HepG2 (cell line): Measurements from ENCODE around the gene CLEC7A. TPM values are rescaled to one million over a fixed set of nuclear protein-coding genes. Genes with fewer than 3 reads are reported as not detected.

ENCODE experiments used
- ATAC-seq: fragments of 200-7000 bp; cut with Tn5 transposase; 3 replicates; pipeline ENCODE4 v1.9.1; 2020; ENCODE audit warnings: mild to moderate bottlenecking, moderate library complexity
- BruUV-seq: library from RNA; stranded (reverse); fragments of 400-500 nt; replicated peaks from 2 replicates; lab custom pipeline; 2021; lab: Mats Ljungman, UMichigan
- CTCF ChIA-PET: fragments of 300-600 bp; formaldehyde crosslinking; extraction: SDS; loops from one replicate; lab custom pipeline; 2021; ENCODE audit warnings: low total read pairs, inconsistent platforms, low intra/inter-chr PET ratio; lab: Yijun Ruan, JAX
- POLR2A ChIA-PET: fragments of 350-600 bp; sonication (Branson Sonifier 250); formaldehyde crosslinking; loops from one replicate; lab custom pipeline; 2020; ENCODE audit warnings: antibody characterized with exemption, inconsistent platforms; lab: Yijun Ruan, JAX
- DNase-seq: peaks from one replicate; pipeline ENCODE4 v3.0.0-alpha.2; 2015; ENCODE audit warnings: low spot score
- FAIRE-seq: peaks from 3 replicates; lab custom pipeline; 2011; peaks lifted over from hg19 to GRCh38; lab: Jason Lieb, UNC
- H2AFZ ChIP-seq: one replicate; pipeline ENCODE4 v1.6.1; 2011; ENCODE audit warnings: low read length, inconsistent platforms
- H3K27ac ChIP-seq: fragments of 300-600 bp; 3 replicates; pipeline ENCODE4 v1.8.0; 2011; ENCODE audit warnings: mixed run types, mild to moderate bottlenecking, mixed read lengths, low read length, inconsistent platforms; ENCODE audit not compliant: insufficient read depth; ENCODE audit errors: extremely low read length
- H3K27me3 ChIP-seq, 2 experiments: fragments of 200-600 bp in 1 of 2; 2 replicates in 1 of 2; 3 replicates in 1 of 2; pipeline versions ENCODE4 v1.6.0 to v1.8.0; 2011; ENCODE audit warnings: low read length in 2 of 2, mild to moderate bottlenecking in 2 of 2, moderate library complexity in 2 of 2, inconsistent platforms in 1 of 2; ENCODE audit not compliant: insufficient read depth in 2 of 2, control insufficient read depth in 1 of 2
- H3K36me3 ChIP-seq, 2 experiments: fragments of 200-600 bp in 1 of 2; replicated peaks in 1 of 2; 2 replicates in 1 of 2; 3 replicates in 1 of 2; pipeline versions ENCODE4 v1.5.1 to v1.8.0; 2011; ENCODE audit warnings: low read length in 2 of 2, inconsistent platforms in 1 of 2; ENCODE audit not compliant: insufficient read depth in 2 of 2, control insufficient read depth in 1 of 2
- H3K4me1 ChIP-seq: 2 replicates; pipeline ENCODE4 v1.5.1; 2012; ENCODE audit warnings: low read length, inconsistent platforms; ENCODE audit not compliant: insufficient read depth
- H3K4me2 ChIP-seq: 2 replicates; pipeline ENCODE4 v1.6.0; 2011; ENCODE audit warnings: low read depth, low read length, inconsistent platforms
- H3K4me3 ChIP-seq, 3 experiments: fragments of 200-600 bp in 1 of 3; sonication (generic), shearing (Covaris generic) in 1 of 3; replicated peaks in 1 of 3; 2 replicates each; pipeline ENCODE4 v1.5.1; 2011 to 2016; ENCODE audit warnings: low read length in 3 of 3, inconsistent platforms in 2 of 3, low read depth in 2 of 3, mild to moderate bottlenecking in 2 of 3, control low read depth in 1 of 3, mixed read lengths in 1 of 3; ENCODE audit not compliant: insufficient read depth in 1 of 3
- H3K79me2 ChIP-seq: one replicate; pipeline ENCODE4 v1.6.1; 2011; ENCODE audit warnings: low read length, inconsistent platforms; ENCODE audit not compliant: insufficient read depth
- H3K9ac ChIP-seq: 2 replicates; pipeline ENCODE4 v1.6.0; 2011; ENCODE audit warnings: mild to moderate bottlenecking, low read depth, low read length, inconsistent platforms; ENCODE audit not compliant: insufficient read depth
- H3K9me3 ChIP-seq: 2 replicates; pipeline ENCODE4 v1.5.1; 2012; ENCODE audit warnings: mild to moderate bottlenecking, low read length
- H4K20me1 ChIP-seq: 2 replicates; pipeline ENCODE4 v1.6.0; 2011; ENCODE audit warnings: inconsistent platforms, mild to moderate bottlenecking, low read length, moderate library complexity; ENCODE audit not compliant: insufficient read depth
- BCL3 ChIP-seq: sonication (generic); formaldehyde crosslinking; IDR thresholded peaks from 2 replicates; pipeline ENCODE4 v1.5.1; 2020; ENCODE audit warnings: mild to moderate bottlenecking, missing genetic modification reagents, moderate library complexity
- JUND ChIP-seq: sonication (generic); formaldehyde crosslinking; IDR thresholded peaks from 2 replicates; pipeline ENCODE4 v1.8.0; 2022; ENCODE audit warnings: mild to moderate bottlenecking, missing genetic modification reagents
- MTF1 ChIP-seq: sonication (generic); formaldehyde crosslinking; IDR thresholded peaks from 2 replicates; pipeline ENCODE4 v1.5.0; 2020; ENCODE audit warnings: missing genetic modification reagents
- THYN1 ChIP-seq: sonication (generic); formaldehyde crosslinking; IDR thresholded peaks from 2 replicates; pipeline ENCODE4 v1.8.1; 2023; ENCODE audit warnings: low read depth, mild to moderate bottlenecking, moderate library complexity, missing genetic modification reagents, borderline replicate concordance
- WIZ ChIP-seq: sonication (generic); formaldehyde crosslinking; IDR thresholded peaks from 2 replicates; pipeline ENCODE4 v1.5.1; 2020; ENCODE audit warnings: mild to moderate bottlenecking, missing genetic modification reagents
- ZFP82 ChIP-seq: sonication (generic); formaldehyde crosslinking; IDR thresholded peaks from 2 replicates; pipeline ENCODE4 v1.5.1; 2020; ENCODE audit warnings: mild to moderate bottlenecking, missing genetic modification reagents, borderline replicate concordance
- ZNF83 ChIP-seq: sonication (generic); formaldehyde crosslinking; IDR thresholded peaks from 2 replicates; pipeline ENCODE4 v1.4.0; 2020; ENCODE audit warnings: missing genetic modification reagents, mild to moderate bottlenecking, borderline replicate concordance
- WGBS: methylation state at CpG from one replicate; pipeline ENCODE4 v1.1.6; 2017; ENCODE audit warnings: low lambda C conversion rate; 5-methylcytosine and 5-hydroxymethylcytosine counted together
- in situ Hi-C: cut with HindIII; loops from 2 replicates; pipeline ENCODE4 v1.10.0; 2017; ENCODE audit warnings: low pct_unique_long_range_greater_than_20kb; ENCODE audit not compliant: extremely low pct_ligation_motif_present
- intact Hi-C: fragments of 100-400 bp; cut with micrococcal nuclease; formaldehyde crosslinking; loops from one replicate; pipeline ENCODE4 v1.10.0; 2022; ENCODE audit not compliant: unreplicated experiment
- polyA plus RNA-seq, 8 experiments: library from polyadenylated mRNA; depleted of rRNA in 3 of 8; stranded (reverse) in 7 of 8; unstranded in 1 of 8; fragments of >200 nt; fragmentation: Illumina TruSeq in 4 of 8; extraction: Trizol in 4 of 8; gene quantifications; 2 replicates each; pipeline versions ENCODE4 v1.2.1 to v1.2.3, GENCODE V29; 2011 to 2016; ENCODE audit warnings: low read depth in 4 of 8, missing spikeins in 1 of 8, mixed read lengths in 1 of 8; ENCODE audit not compliant: insufficient read depth in 1 of 8
- total RNA-seq, 5 experiments: library from RNA; depleted of rRNA; stranded (reverse); fragments of >200 nt; fragmentation: Illumina TruSeq; extraction: Trizol; gene quantifications; 2 replicates each; pipeline ENCODE4 v1.2.3, GENCODE V29; 2016; ENCODE audit warnings: low read depth in 1 of 5
- TF ChIP-seq, protein P1 (sequence below): sonication (generic); formaldehyde crosslinking; IDR thresholded peaks from 2 replicates; pipeline ENCODE4 v1.4.0; 2020; ENCODE audit warnings: missing genetic modification reagents, borderline replicate concordance

The CLEC7A gene
- total and polyA plus RNA-seq, 2 of the 13 experiments (the other 11 are each of a cell fraction or from before 2014, with no cell fraction given) = not detected

GRCh38 chr12:10131111-10131690 is 1.2 kb upstream of the CLEC7A start:
- peaks cover 0 to 11% of the 10 kb centered on the region in 2 experiments; a peak in 2 of 5 replicates for H3K27me3 ChIP-seq
- H3K9ac ChIP-seq = no peak overlapping the region
- ChIA-PET CTCF (no interaction called here), POLR2A (no interaction called here)
- 0% methylated on average over 2 of the region's 2 CpGs for WGBS
- H2AFZ ChIP-seq = no peak overlapping the region
- H3K4me1 ChIP-seq = no peaks in the 10 kb centered on the region
- no peaks in the 10 kb centered on the region for H3K79me2 ChIP-seq
- H3K4me3 ChIP-seq = no peak overlapping the region
- no TSS peak for BruUV-seq
- no peak overlapping the region for H3K4me2 ChIP-seq
- H4K20me1 ChIP-seq = no peaks in the 10 kb centered on the region
- no peak overlapping the region for H3K27ac ChIP-seq
- ATAC-seq (no peak), DNase-seq (no peak), FAIRE-seq (no peak)
- in situ Hi-C loops (loop anchor here (10.0 kb wide), 1 partner anchor 376 kb away; no protein-coding TSS in a partner anchor), intact Hi-C loops (no loop called here)
- TF ChIP-seq, protein P1, sequence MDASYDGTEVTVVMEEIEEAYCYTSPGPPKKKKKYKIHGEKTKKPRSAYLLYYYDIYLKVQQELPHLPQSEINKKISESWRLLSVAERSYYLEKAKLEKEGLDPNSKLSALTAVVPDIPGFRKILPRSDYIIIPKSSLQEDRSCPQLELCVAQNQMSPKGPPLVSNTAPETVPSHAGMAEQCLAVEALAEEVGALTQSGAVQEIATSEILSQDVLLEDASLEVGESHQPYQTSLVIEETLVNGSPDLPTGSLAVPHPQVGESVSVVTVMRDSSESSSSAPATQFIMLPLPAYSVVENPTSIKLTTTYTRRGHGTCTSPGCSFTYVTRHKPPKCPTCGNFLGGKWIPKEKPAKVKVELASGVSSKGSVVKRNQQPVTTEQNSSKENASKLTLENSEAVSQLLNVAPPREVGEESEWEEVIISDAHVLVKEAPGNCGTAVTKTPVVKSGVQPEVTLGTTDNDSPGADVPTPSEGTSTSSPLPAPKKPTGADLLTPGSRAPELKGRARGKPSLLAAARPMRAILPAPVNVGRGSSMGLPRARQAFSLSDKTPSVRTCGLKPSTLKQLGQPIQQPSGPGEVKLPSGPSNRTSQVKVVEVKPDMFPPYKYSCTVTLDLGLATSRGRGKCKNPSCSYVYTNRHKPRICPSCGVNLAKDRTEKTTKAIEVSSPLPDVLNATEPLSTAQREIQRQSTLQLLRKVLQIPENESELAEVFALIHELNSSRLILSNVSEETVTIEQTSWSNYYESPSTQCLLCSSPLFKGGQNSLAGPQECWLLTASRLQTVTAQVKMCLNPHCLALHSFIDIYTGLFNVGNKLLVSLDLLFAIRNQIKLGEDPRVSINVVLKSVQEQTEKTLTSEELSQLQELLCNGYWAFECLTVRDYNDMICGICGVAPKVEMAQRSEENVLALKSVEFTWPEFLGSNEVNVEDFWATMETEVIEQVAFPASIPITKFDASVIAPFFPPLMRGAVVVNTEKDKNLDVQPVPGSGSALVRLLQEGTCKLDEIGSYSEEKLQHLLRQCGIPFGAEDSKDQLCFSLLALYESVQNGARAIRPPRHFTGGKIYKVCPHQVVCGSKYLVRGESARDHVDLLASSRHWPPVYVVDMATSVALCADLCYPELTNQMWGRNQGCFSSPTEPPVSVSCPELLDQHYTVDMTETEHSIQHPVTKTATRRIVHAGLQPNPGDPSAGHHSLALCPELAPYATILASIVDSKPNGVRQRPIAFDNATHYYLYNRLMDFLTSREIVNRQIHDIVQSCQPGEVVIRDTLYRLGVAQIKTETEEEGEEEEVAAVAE (CRISPR knock-in tag) = no peak
- TF ChIP-seq ZNF83 (CRISPR knock-in tag) (no peak), BCL3 (CRISPR knock-in tag) (no peak), THYN1 (CRISPR knock-in tag) (no peak), WIZ (no peak), ZFP82 (CRISPR knock-in tag) (no peak), JUND (CRISPR knock-in tag) (no peak), MTF1 (no peak)
- no peaks in the 10 kb centered on the region for H3K9me3 ChIP-seq
- H3K36me3 ChIP-seq = no peaks in the 10 kb centered on the region
